ENCODE data around the gene CLDN19.
"Not testable (repeated sequence)": the region's sequence is repeated elsewhere in the genome, so short reads cannot be mapped to it uniquely, and the experiment has no call there.

CLDN19 gene

GRCh38 chr1:42758641-42759040 is 18.6 kb upstream of the CLDN19 start:
- DNase-seq = no peak

- no peak for DNase-seq
Measured at GRCh38 chr1:42757892-42758275, 17.8 kb upstream of the CLDN19 start.

GRCh38 chr1:42756956-42757891 is 17.2 kb upstream of the CLDN19 start:
- DNase-seq = no peak

- DNase-seq = no peak
Measured at GRCh38 chr1:42753070-42753469, 13.0 kb upstream of the CLDN19 start.

GRCh38 chr1:42752284-42752683 is 12.2 kb upstream of the CLDN19 start:
- DNase-seq = no peak

- not testable (repeated sequence) for DNase-seq
Measured at GRCh38 chr1:42751511-42752070, 11.6 kb upstream of the CLDN19 start.

- no peak for DNase-seq
Measured at GRCh38 chr1:42750041-42750440, 10.0 kb upstream of the CLDN19 start.

GRCh38 chr1:42748461-42749410 is 8.7 kb upstream of the CLDN19 start:
- no peak for DNase-seq

GRCh38 chr1:42748021-42748420 is 8.0 kb upstream of the CLDN19 start:
- no peak for DNase-seq

- no peak for DNase-seq
Measured at GRCh38 chr1:42747125-42747524, 7.1 kb upstream of the CLDN19 start.

GRCh38 chr1:42746436-42747105 is 6.5 kb upstream of the CLDN19 start:
- no peak for DNase-seq

GRCh38 chr1:42745851-42746250 is 5.8 kb upstream of the CLDN19 start:
- DNase-seq = no peak

GRCh38 chr1:42744148-42744413 is 4.0 kb upstream of the CLDN19 start:
- DNase-seq = no peak

- no peak for DNase-seq
Measured at GRCh38 chr1:42743317-42744147, 3.5 kb upstream of the CLDN19 start.

- no peak for DNase-seq
Measured at GRCh38 chr1:42742617-42743316, 2.7 kb upstream of the CLDN19 start.

- no peak for DNase-seq
Measured at GRCh38 chr1:42742141-42742540, 2.1 kb upstream of the CLDN19 start.

- no peak for DNase-seq
Measured at GRCh38 chr1:42741706-42742105, 1.7 kb upstream of the CLDN19 start.

GRCh38 chr1:42740851-42741580 is 980 bp upstream of the CLDN19 start:
- no peak for DNase-seq

GRCh38 chr1:42738678-42739226 is 1.3 kb downstream of the CLDN19 start:
- no peak for DNase-seq

GRCh38 chr1:42737986-42738677 is 1.9 kb downstream of the CLDN19 start:
- no peak for DNase-seq
